ENCODE measurements around the gene PTGER1.

DNA sequence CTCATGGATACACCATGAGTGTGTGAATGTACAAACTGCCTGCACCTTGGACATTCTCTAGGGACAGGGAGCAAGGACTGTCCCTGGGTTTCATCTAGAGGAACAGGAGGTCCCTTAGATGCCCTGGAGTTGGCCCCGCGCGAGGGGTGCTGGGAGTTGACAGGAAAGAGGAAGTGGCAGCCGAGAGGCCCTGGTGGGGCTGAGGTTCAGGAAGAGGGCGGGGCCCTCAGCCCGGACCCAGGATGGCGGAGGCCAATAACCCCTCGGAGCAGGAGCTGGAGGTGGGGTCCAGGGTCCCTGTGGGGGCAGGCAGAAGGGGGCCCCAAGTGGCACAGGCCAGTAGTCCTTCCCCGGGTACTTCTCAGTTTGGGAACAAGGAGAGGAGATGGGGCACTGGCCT lies 35.1 kb downstream of the PTGER1 start:
- TF ChIP-seq SP2 (IDR thresholded peaks at IDR 0.05; ENCODE audit: low read length), result no peak
- TF ChIP-seq, protein P1, sequence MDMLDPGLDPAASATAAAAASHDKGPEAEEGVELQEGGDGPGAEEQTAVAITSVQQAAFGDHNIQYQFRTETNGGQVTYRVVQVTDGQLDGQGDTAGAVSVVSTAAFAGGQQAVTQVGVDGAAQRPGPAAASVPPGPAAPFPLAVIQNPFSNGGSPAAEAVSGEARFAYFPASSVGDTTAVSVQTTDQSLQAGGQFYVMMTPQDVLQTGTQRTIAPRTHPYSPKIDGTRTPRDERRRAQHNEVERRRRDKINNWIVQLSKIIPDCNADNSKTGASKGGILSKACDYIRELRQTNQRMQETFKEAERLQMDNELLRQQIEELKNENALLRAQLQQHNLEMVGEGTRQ (IDR thresholded peaks at IDR 0.05; ENCODE audit: low read length), result no peak
- no peak for TF ChIP-seq MAFK (IDR thresholded peaks at IDR 0.05; ENCODE audit: low read depth, low read length)
